ENCODE results near the gene FSTL1.

The FSTL1 gene

DNA sequence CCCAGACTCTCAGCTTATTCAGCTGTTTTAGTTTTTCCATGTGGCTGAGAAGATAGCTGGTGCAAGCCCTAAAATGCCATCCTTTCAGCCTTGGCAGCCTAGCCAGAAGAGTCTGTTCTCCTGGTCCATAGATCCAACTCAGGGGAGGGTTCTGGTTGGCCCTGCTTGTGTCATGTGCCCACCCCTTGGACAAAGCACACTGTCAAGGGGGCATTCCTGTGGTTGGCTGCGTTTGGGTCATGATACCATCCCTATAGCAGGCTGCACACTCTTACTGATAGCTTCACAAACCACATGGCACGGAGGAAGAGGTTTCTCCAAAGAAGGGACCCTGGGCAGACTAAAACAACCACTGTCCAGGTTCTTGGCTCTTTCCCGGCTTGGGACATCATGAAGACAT lies 8.4 kb upstream of the FSTL1 start:
- TF ChIP-seq, protein P1, sequence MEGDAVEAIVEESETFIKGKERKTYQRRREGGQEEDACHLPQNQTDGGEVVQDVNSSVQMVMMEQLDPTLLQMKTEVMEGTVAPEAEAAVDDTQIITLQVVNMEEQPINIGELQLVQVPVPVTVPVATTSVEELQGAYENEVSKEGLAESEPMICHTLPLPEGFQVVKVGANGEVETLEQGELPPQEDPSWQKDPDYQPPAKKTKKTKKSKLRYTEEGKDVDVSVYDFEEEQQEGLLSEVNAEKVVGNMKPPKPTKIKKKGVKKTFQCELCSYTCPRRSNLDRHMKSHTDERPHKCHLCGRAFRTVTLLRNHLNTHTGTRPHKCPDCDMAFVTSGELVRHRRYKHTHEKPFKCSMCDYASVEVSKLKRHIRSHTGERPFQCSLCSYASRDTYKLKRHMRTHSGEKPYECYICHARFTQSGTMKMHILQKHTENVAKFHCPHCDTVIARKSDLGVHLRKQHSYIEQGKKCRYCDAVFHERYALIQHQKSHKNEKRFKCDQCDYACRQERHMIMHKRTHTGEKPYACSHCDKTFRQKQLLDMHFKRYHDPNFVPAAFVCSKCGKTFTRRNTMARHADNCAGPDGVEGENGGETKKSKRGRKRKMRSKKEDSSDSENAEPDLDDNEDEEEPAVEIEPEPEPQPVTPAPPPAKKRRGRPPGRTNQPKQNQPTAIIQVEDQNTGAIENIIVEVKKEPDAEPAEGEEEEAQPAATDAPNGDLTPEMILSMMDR (IDR thresholded peaks at IDR 0.05; ENCODE audit: low read depth, low read length, missing control alignments) = no peak

DNA sequence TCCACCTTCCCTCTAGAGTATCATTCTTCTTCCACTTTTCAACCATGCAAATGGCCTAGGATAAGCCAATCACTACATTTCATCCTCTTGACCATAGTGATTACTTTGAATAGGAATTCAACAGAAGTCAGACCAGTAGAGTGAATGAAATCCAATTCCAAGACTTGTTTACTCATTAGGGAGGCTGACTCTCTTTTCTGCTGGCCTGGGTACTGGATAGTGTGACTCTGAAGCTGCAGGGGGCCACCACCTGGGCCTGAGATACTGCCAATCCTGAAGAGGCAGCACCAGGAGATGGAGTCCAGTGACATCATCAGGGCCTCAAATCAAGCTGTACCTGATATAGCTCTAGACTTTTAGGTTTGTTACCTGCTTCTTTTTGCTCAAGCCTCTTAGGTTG lies 7.0 kb upstream of the FSTL1 start:
- TF ChIP-seq, protein P1 (IDR thresholded peaks at IDR 0.05; ENCODE audit: low read depth, low read length, missing control alignments) = no peak
- H3K4me3 ChIP-seq (ENCODE audit: low read depth, low read length) = no peak overlapping the region
- no peak for DNase-seq (ENCODE audit: low read depth)

More for the DNA sequence above, 8.4 kb upstream of the FSTL1 start:
- H3K4me3 ChIP-seq (ENCODE audit: low read depth, low read length) = no peak overlapping the region
- DNase-seq (ENCODE audit: low read depth) = no peak

GRCh38 chr3:120454076-120454689 lies 3.4 kb upstream of the FSTL1 start:
- TF ChIP-seq, protein P1 (IDR thresholded peaks at IDR 0.05; ENCODE audit: low read depth, low read length, missing control alignments) = no peak
- no peak overlapping the region for H3K4me3 ChIP-seq (ENCODE audit: low read depth, low read length)
- no peak for DNase-seq (ENCODE audit: low read depth)

DNA sequence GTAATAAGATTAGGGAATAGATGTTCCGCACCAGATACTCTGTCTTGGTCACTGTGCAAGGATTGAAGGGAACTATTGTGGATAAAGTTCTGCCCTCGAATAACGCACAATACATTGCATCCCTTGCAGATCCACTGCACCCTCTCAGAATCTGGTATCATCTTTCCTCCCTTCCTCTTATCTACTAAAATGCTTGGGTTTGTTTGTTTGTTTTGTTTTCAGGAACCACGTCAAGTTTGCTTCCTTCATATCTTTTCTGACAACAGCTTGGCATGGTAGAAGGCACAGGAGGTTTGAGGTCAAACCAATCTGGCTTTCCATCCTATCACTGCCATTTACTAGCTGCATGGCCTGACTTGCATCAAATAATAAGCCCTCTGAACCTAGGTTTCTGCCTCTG lies 2.0 kb upstream of the FSTL1 start:
- TF ChIP-seq, protein P1 (IDR thresholded peaks at IDR 0.05; ENCODE audit: low read depth, low read length, missing control alignments) = no peak
- no peak overlapping the region for H3K4me3 ChIP-seq (ENCODE audit: low read depth, low read length)
- DNase-seq (ENCODE audit: low read depth) = no peak

GRCh38 chr3:120451806-120452205 lies 1.0 kb upstream of the FSTL1 start:
- no peak for DNase-seq (ENCODE audit: low read depth)
- no peak overlapping the region for H3K4me3 ChIP-seq (ENCODE audit: low read depth, low read length)
- TF ChIP-seq, protein P1 (IDR thresholded peaks at IDR 0.05; ENCODE audit: low read depth, low read length, missing control alignments) = no peak

DNA sequence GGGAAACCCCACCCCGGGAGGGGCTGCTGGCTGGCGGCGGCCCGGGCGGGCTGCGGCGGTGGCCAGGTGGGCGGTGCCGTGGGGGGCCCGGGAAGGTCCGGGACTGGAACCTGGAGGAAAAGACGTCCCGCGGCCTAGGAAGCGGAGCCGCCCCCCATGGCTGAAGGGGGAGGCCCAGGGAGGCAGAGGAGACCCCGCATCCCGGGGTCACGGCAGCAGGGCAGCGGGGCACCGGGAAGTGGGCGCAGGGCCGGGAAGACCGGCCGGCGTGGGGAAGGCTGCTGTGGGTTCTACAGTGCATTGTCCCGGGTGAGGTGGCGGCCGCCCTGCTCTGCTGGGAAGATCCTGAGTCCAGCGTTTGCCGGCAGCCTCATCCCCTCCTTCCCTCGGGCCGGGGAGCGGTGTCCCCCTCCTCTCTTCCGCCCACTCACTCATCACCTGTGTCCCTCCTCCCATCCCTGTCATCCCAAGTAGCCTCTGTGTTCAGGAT lies 525 bp upstream of the FSTL1 start:
- H3K4me3 ChIP-seq (ENCODE audit: low read depth, low read length) = no peak overlapping the region
- TF ChIP-seq, protein P1 (IDR thresholded peaks at IDR 0.05; ENCODE audit: low read depth, low read length, missing control alignments) = no peak
- no peak for DNase-seq (ENCODE audit: low read depth)

Measured in GM12864 (cell line).